Activated gamma-delta T cell treated with Interleukin-2 at 50 U/mL for 16 hours (primary cell): ENCODE data around the gene ONECUT3.

Source experiments
- DNase-seq: peaks from one replicate; pipeline ENCODE4 v3.0.0-alpha.2; 2020

ONECUT3 gene

GRCh38 chr19:1742989-1743696 lies 10.2 kb upstream of the ONECUT3 start:
- DNase-seq: no peak

GRCh38 chr19:1744133-1744665 lies 9.1 kb upstream of the ONECUT3 start:
- no peak for DNase-seq

GRCh38 chr19:1744822-1745563 lies 8.3 kb upstream of the ONECUT3 start:
- DNase-seq: no peak

GRCh38 chr19:1745589-1746031 lies 7.7 kb upstream of the ONECUT3 start:
- DNase-seq: no peak

GRCh38 chr19:1746401-1747284 lies 6.7 kb upstream of the ONECUT3 start:
- DNase-seq: no peak

- DNase-seq: peak; percentile 46
These were observed 5.8 kb upstream of the ONECUT3 start for GRCh38 chr19:1747285-1748114.

GRCh38 chr19:1748115-1748872 lies 5.0 kb upstream of the ONECUT3 start:
- no peak for DNase-seq

- no peak for DNase-seq
These were observed 4.4 kb upstream of the ONECUT3 start for GRCh38 chr19:1748873-1749341.

GRCh38 chr19:1749373-1750342 lies 3.6 kb upstream of the ONECUT3 start:
- DNase-seq: no peak

- no peak for DNase-seq
These were observed 2.8 kb upstream of the ONECUT3 start for GRCh38 chr19:1750343-1751021.

GRCh38 chr19:1751367-1752008 lies 1.8 kb upstream of the ONECUT3 start:
- DNase-seq: no peak

GRCh38 chr19:1752009-1752756 lies 1.1 kb upstream of the ONECUT3 start:
- DNase-seq: no peak

- DNase-seq: no peak
These were observed 821 bp downstream of the ONECUT3 start for GRCh38 chr19:1754018-1754635.

- DNase-seq: no peak
These were observed 1.5 kb downstream of the ONECUT3 start for GRCh38 chr19:1754636-1755466.

- DNase-seq: no peak
These were observed 2.3 kb downstream of the ONECUT3 start for GRCh38 chr19:1755467-1756171.

- no peak for DNase-seq
These were observed 3.0 kb downstream of the ONECUT3 start for GRCh38 chr19:1756264-1756663.
